WI38 (cell line): Measurements from ENCODE around the gene PLD6.
"Not testable (repeated sequence)": the region's sequence is repeated elsewhere in the genome, so short reads cannot be mapped to it uniquely, and the experiment has no call there.

Experiments
- H3K4me3 ChIP-seq: 2 replicates; pipeline ENCODE4 v1.5.1; 2011; ENCODE audit warnings: low read depth, mild to moderate bottlenecking, control low read depth, low read length
- TF ChIP-seq, protein P1 (sequence below): IDR thresholded peaks from 2 replicates; pipeline ENCODE4 v1.5.1; 2012; ENCODE audit warnings: low read depth, mild to moderate bottlenecking, control low read depth, low read length

The PLD6 gene

GRCh38 chr17:17161121-17161520, 45.0 kb downstream of the PLD6 start:
- TF ChIP-seq, protein P1, sequence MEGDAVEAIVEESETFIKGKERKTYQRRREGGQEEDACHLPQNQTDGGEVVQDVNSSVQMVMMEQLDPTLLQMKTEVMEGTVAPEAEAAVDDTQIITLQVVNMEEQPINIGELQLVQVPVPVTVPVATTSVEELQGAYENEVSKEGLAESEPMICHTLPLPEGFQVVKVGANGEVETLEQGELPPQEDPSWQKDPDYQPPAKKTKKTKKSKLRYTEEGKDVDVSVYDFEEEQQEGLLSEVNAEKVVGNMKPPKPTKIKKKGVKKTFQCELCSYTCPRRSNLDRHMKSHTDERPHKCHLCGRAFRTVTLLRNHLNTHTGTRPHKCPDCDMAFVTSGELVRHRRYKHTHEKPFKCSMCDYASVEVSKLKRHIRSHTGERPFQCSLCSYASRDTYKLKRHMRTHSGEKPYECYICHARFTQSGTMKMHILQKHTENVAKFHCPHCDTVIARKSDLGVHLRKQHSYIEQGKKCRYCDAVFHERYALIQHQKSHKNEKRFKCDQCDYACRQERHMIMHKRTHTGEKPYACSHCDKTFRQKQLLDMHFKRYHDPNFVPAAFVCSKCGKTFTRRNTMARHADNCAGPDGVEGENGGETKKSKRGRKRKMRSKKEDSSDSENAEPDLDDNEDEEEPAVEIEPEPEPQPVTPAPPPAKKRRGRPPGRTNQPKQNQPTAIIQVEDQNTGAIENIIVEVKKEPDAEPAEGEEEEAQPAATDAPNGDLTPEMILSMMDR: no peak
- no peak overlapping the region for H3K4me3 ChIP-seq

DNA sequence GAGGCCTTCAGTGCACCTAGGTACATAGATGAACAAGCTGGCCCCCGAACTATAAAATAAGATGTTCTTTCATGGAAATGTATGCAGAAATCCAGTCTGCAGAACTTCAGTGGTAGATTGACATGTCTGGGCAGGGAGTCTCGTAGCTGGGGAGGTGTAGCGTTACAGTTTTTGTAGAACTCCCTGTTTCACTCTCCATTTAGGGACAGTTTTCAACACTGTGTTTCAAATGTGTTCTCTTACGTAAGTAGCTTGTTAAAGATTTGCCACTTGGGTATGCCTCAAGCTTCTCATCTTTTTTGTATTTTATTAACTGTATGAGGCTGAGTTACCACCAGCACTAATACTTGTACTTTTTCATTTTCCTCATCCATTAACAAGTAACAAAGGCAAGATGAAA, 46.6 kb downstream of the PLD6 start:
- H3K4me3 ChIP-seq: no peak overlapping the region

GRCh38 chr17:17158506-17158905, 47.6 kb downstream of the PLD6 start:
- H3K4me3 ChIP-seq: not testable (repeated sequence)

More for the DNA sequence above, 46.6 kb downstream of the PLD6 start:
- TF ChIP-seq, protein P1: no peak

DNA sequence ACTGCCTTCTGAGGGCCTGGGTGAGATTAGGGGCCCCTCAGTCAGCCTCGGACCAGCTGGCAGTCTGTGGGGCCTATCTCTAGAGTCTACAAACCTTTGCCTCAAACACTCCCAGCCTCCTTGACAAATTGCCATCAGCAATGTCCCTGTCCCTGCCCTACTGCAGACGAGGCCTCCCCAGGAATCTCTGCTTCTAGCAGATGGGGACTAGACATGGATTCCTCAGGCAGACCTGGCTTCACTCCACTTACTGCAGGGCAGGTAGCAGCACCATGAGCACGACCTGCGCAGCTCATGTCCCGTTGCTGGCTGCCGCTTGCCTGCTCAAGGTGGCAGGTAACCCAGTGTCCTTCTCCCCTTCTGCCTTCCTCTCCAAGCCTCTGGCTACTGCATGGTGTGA, 49.1 kb downstream of the PLD6 start:
- no peak overlapping the region for H3K4me3 ChIP-seq
- TF ChIP-seq, protein P1: no peak

- no peak overlapping the region for H3K4me3 ChIP-seq
- TF ChIP-seq, protein P1: no peak
Observed at GRCh38 chr17:17156511-17156910, 49.6 kb downstream of the PLD6 start.

DNA sequence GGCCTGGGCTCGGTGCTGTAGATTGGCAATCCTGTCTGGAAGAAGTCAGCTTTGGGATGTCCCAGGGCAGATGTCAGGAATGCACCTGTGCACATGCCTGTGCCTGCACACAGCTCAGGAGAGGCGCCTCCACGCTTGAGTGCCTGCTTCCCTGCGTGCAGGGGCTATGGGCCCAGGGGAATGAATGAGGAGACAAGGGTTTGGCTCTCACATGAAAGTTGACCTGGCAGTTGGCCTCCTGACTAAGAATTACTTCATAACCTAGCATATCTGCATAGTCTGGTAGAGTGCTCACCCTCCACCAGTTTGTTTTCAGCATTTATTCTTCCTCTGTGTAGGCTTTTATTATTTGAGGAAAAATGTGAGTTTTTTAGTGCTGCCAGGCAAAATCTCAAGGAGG, 50.0 kb downstream of the PLD6 start:
- TF ChIP-seq, protein P1: no peak
- H3K4me3 ChIP-seq: no peak overlapping the region

DNA sequence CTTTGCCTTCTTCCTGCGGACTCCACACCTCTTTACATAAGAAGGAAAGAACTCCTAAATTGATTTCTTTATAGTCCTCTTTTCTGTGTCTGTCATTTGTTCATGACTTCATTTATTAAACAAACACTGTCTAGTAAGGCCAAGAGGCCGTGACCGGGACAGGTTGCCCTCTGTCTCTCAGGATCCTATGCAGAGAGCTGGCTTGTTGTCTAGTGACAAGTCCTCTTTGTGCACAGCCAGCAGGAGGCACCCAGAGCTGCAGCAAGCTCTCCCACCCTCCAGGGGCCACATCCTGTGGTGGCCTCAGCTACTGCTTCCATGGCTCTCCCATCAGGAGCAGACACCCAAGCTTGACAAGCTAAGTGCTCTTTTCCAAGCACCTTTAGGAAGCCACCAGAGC, 50.6 kb downstream of the PLD6 start:
- no peak overlapping the region for H3K4me3 ChIP-seq
- TF ChIP-seq, protein P1: no peak

GRCh38 chr17:17154981-17155380, 51.2 kb downstream of the PLD6 start:
- TF ChIP-seq, protein P1: no peak
- H3K4me3 ChIP-seq: no peak overlapping the region
